GM12873 (cell line): ENCODE data around the gene ARHGAP23.

ENCODE experiments used
- TF ChIP-seq, protein P1 (sequence below): IDR thresholded peaks from 2 replicates; pipeline ENCODE4 v1.5.1; 2012; ENCODE audit warnings: low read depth, mild to moderate bottlenecking, moderate library complexity, low read length, control low read depth; ENCODE audit not compliant: insufficient read depth; ENCODE audit errors: missing control alignments

Gene ARHGAP23

DNA sequence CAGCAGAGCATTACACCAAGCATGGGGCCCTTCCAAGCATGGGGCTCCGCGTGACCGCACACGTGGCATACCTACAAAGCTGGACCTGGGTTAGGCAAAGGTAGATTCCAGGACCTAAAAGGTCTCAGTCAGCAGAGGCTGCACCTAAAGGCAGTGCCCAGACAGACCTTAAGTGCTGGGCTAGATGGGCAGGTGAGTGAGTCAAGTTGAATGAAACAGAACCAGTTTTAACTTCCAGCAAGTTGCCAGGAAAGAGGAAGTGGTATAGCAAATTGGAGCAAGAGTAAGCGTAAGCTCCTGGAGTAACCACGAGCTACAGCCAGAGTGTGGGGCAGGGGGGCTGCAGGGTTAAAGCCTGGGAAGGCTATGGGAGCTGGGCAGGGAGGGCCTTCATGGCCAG lies 128.0 kb downstream of the ARHGAP23 start:
- TF ChIP-seq, protein P1, sequence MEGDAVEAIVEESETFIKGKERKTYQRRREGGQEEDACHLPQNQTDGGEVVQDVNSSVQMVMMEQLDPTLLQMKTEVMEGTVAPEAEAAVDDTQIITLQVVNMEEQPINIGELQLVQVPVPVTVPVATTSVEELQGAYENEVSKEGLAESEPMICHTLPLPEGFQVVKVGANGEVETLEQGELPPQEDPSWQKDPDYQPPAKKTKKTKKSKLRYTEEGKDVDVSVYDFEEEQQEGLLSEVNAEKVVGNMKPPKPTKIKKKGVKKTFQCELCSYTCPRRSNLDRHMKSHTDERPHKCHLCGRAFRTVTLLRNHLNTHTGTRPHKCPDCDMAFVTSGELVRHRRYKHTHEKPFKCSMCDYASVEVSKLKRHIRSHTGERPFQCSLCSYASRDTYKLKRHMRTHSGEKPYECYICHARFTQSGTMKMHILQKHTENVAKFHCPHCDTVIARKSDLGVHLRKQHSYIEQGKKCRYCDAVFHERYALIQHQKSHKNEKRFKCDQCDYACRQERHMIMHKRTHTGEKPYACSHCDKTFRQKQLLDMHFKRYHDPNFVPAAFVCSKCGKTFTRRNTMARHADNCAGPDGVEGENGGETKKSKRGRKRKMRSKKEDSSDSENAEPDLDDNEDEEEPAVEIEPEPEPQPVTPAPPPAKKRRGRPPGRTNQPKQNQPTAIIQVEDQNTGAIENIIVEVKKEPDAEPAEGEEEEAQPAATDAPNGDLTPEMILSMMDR: no peak

GRCh38 chr17:38557396-38557795 lies 129.1 kb downstream of the ARHGAP23 start:
- TF ChIP-seq, protein P1: no peak

DNA sequence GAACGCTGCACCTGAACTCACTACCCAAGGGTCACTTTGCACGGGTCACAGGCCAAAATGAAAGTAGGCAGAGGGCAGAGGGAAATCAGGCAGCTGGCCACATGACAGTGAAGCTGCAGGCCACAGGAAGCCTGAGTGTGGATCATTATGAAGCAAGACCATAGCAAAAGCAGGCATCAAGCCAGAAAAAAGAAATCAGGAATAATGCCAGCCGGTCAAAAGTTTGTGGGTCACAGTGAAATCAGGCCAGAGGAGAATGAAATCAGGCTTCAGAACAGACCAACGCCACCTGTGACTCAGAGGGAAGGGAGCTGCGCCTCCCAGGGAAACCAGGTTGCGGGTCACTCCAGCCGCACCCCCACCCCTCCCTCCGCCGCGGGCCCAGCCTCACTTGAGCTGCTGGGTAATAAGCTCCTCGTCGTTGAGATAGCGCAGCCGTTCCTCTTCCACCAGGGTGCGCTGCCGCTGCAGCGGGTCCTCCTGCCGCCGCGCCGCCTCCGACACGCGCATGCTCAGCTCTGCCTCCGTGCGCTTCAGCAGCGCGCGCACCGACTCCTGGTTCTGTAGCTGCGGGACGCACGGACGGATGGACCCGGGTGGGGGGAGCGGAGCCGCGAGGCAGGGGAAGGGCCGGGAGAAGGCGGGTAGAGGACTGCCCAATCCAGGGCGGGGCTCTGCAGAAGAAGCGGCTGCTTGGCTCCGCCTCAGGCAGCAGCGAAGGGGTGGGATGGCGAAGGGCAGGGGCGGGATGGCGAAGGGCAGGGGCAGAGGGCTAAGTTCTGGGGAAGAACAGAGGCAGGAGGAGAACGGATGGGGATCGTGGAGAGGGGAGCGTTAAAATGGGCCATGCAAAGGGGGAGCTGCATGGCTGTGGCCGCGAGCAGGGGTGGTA lies 129.8 kb downstream of the ARHGAP23 start:
- TF ChIP-seq, protein P1: peak; percentile 97

GRCh38 chr17:38558728-38559050 lies 130.4 kb downstream of the ARHGAP23 start:
- TF ChIP-seq, protein P1: no peak

DNA sequence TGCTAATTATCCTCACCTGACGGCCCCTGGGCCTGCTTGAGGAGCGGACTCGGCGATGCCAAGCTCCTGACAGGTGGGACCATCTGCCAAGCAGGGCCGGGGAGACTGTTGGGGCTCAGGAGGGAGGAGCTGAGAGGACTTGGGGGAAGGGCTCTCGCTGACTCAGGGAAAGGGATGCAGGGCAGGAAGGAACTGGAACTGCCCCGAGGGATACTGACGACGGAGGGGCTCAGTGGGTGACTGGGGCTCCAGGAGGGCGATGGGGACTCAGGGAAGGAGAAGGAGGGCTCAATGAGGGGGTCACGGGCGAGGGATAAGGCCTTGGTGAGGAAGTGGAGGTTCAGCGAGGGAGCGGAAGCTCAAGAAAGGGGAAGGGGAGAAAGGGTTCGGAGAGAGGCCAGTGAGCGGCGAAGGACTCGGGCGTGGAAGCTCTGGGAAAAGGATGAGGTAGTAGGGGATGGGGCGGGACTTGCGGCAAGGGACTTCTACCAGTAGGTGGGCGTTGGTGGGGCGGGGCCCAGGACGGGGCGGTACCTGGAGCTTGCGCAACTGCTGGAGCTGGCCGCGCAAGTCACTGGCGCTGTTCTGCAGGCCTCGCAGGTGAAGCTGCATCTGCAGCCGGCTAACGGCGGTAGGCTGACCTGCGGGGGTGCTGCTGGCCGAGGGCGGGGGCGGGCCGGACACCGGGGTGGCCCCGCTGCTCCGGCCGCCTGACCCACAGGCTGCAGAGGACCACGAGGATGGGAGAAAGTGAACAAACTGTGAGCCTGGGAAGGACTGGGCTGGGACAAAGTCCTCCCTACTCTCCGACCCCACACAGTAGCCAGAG lies 131.0 kb downstream of the ARHGAP23 start:
- TF ChIP-seq, protein P1: peak; percentile 54

DNA sequence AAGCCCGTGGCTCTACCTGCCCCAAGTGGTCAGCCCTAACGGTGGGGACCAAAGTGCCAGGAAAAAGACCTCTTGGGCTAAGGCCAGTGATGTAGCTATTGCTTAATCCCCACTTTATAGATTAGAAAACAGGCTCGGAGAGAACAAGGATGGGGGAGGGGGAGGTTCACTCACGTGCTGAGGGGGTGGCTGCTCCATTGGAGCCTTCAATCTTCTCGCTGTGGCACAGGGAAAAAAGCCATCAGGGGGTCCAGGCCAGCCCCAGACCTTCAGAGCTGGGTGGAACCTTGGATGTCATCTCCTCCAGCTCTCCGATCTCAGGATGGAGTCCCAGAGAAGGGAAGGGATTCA lies 131.6 kb downstream of the ARHGAP23 start:
- TF ChIP-seq, protein P1: no peak
